22Rv1 (cell line): ENCODE data around the gene SRRD.
"Not testable (repeated sequence)": the region's sequence is repeated elsewhere in the genome, so short reads cannot be mapped to it uniquely, and the experiment has no call there.

Experiments
- H3K27ac ChIP-seq: fragments of 450-650 bp; 2 replicates; pipeline ENCODE4 v1.5.1; 2017
- CTCF ChIP-seq: fragments of 450-650 bp; IDR thresholded peaks from 2 replicates; pipeline ENCODE4 v1.5.1; 2017; ENCODE audit warnings: mild to moderate bottlenecking
- ZFX ChIP-seq: fragments of 450-650 bp; IDR thresholded peaks from 2 replicates; pipeline ENCODE4 v1.6.1; 2017; ENCODE audit warnings: antibody characterized with exemption, borderline replicate concordance

The SRRD gene

GRCh38 chr22:26483439-26484359, at the start of gene SRRD, which contains the start of gene HPS4:
TSS of gene SRRD (plus strand) at chr22:26483877. CDS start at chr22:26483891, 14 bp downstream.
TSS of gene HPS4 (minus strand) at chr22:26483783. CDS start at chr22:26481762, 2,021 bp downstream.
- no peak for TF ChIP-seq ZFX
- TF ChIP-seq CTCF, result no peak

GRCh38 chr22:26435327-26436093, 48.2 kb upstream of the SRRD start:
- TF ChIP-seq ZFX (no peak), CTCF (no peak)
- H3K27ac ChIP-seq, result no peak overlapping the region

More at GRCh38 chr22:26483439-26484359, at the start of gene SRRD, which contains the start of gene HPS4:
- peak within 1 kb of the TSS; percentile 67 for H3K27ac ChIP-seq

GRCh38 chr22:26436903-26437515, 46.7 kb upstream of the SRRD start:
- TF ChIP-seq ZFX (no peak), CTCF (no peak)

GRCh38 chr22:26437694-26438392, 45.8 kb upstream of the SRRD start:
- no peak overlapping the region for H3K27ac ChIP-seq
- TF ChIP-seq CTCF (no peak), ZFX (no peak)

More at GRCh38 chr22:26436903-26437515, 46.7 kb upstream of the SRRD start:
- H3K27ac ChIP-seq, result no peak overlapping the region

- H3K27ac ChIP-seq, result not testable (repeated sequence)
Measured at GRCh38 chr22:26438776-26439175, 44.9 kb upstream of the SRRD start.

GRCh38 chr22:26439559-26439958, 44.1 kb upstream of the SRRD start:
- TF ChIP-seq CTCF (no peak), ZFX (no peak)

More at GRCh38 chr22:26439559-26439958, 44.1 kb upstream of the SRRD start:
- no peak overlapping the region for H3K27ac ChIP-seq
